Kidney (tissue), 14 donors: ENCODE results near the gene DCST1. TPM values are rescaled to one million over a fixed set of nuclear protein-coding genes. Genes with fewer than 3 reads are reported as not detected.

ENCODE experiments used
- DNase-seq, 5 donors: peaks; one replicate each; pipeline ENCODE4 v3.0.0-alpha.2; 2013 to 2020
- FAIRE-seq: peaks from 2 replicates; lab custom pipeline; 2012; peaks lifted over from hg19 to GRCh38; lab: Jason Lieb, UNC
- H3K27ac ChIP-seq, 2 donors: one replicate each; pipeline ENCODE4 v1.7.0; 2013; ENCODE audit warnings: low read depth in 2 of 2, low read length in 2 of 2, inconsistent platforms in 1 of 2
- H3K27me3 ChIP-seq: one replicate; pipeline ENCODE4 v1.7.1; 2013; ENCODE audit warnings: low read length, inconsistent platforms; ENCODE audit not compliant: control insufficient read depth, insufficient read depth
- H3K36me3 ChIP-seq, 3 donors: one replicate each; pipeline versions ENCODE4 v1.7.0 to v1.7.1; 2013; ENCODE audit warnings: low read length in 3 of 3, control low read depth in 1 of 3, inconsistent platforms in 1 of 3; ENCODE audit not compliant: insufficient read depth in 3 of 3, control insufficient read depth in 2 of 3
- H3K4me1 ChIP-seq, 3 donors: one replicate each; pipeline versions ENCODE4 v1.7.0 to v1.7.1; 2013; ENCODE audit warnings: low read length in 3 of 3, inconsistent platforms in 1 of 3, low read depth in 1 of 3; ENCODE audit not compliant: control insufficient read depth in 2 of 3, insufficient read depth in 2 of 3
- H3K4me3 ChIP-seq, 3 donors: one replicate each; pipeline versions ENCODE4 v1.7.0 to v1.8.1; 2013; ENCODE audit warnings: low read length in 3 of 3, control low read depth in 1 of 3, inconsistent platforms in 1 of 3
- H3K9ac ChIP-seq, 3 donors: one replicate each; pipeline versions ENCODE4 v1.7.0 to v1.7.1; 2013; ENCODE audit warnings: low read length in 3 of 3, control low read depth in 1 of 3, inconsistent platforms in 1 of 3
- H3K9me3 ChIP-seq, 3 donors: one replicate each; pipeline versions ENCODE4 v1.7.0 to v1.7.1; 2013; ENCODE audit warnings: low read length in 3 of 3, control low read depth in 1 of 3, inconsistent platforms in 1 of 3; ENCODE audit not compliant: control insufficient read depth in 2 of 3, insufficient read depth in 1 of 3
- intact Hi-C: fragments of 100-400 bp; cut with DNase I; formaldehyde crosslinking; loops from one replicate; pipeline ENCODE4 v1.11.1; 2022
- polyA plus RNA-seq: library from polyadenylated mRNA; stranded (reverse); fragments of 350-450 nt; fragmentation: Illumina TruSeq; extraction: RNeasy Lipid Tissue Mini Kit (QIAGEN cat#74804); gene quantifications from one replicate; pipeline ENCODE4 v1.2.3, GENCODE V29; 2014; ENCODE audit warnings: low read depth, low replicate concordance; ENCODE audit not compliant: insufficient read depth
- total RNA-seq: library from RNA; stranded (reverse); fragmentation: NEBNext Ultra II Directional; extraction: Animal tissue kit (Norgen Biotek cat#: 25700); gene quantifications from one replicate; pipeline ENCODE4 v1.2.1, GENCODE V29; 2021
- TF ChIP-seq, protein P1 (sequence below): IDR thresholded peaks from 3 replicates; pipeline ENCODE4 v1.5.1; 2012; ENCODE audit warnings: mild to moderate bottlenecking, moderate library complexity, borderline replicate concordance; ENCODE audit not compliant: insufficient read depth; ENCODE audit errors: extremely low read depth
- donor health status: control.
- donor health status: control.
- donor health status: control.
- donor health status: control.
- donor health status: control.
- donor health status: DM: yes; HTN: yes; CAD: no.
- donor health status: Normal renal cell carcinoma (clear cell type).

Gene DCST1
- total and polyA plus RNA-seq, 2 donors from 2014 or later: not detected

DNA sequence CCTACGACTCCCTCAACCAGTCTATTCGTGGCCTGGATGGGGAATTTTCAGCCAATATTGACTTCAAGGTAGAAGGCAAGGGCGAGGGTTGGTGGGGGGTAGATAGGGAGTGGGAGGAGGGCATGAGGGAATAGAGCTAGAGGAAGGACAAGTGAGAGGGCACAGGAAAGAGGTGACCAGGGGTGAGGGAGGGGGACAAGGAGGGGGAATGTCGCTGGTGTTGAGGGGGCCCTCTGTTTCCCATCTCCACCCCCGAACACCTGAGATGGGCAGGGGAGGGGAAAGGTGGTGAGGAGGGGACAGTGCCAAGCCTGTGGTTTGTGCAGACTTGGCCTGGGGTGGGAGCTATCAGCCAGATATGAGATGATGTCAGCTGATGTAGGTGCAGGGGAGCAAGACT lies 9.2 kb downstream of the DCST1 start:
- H3K4me3 ChIP-seq: no peak overlapping the region
- H3K27ac ChIP-seq: no peak overlapping the region
- DNase-seq (no peak), FAIRE-seq (no peak)
- no peaks in the 10 kb centered on the region for H3K36me3 ChIP-seq
- intact Hi-C loops: no loop called here
- TF ChIP-seq, protein P1, sequence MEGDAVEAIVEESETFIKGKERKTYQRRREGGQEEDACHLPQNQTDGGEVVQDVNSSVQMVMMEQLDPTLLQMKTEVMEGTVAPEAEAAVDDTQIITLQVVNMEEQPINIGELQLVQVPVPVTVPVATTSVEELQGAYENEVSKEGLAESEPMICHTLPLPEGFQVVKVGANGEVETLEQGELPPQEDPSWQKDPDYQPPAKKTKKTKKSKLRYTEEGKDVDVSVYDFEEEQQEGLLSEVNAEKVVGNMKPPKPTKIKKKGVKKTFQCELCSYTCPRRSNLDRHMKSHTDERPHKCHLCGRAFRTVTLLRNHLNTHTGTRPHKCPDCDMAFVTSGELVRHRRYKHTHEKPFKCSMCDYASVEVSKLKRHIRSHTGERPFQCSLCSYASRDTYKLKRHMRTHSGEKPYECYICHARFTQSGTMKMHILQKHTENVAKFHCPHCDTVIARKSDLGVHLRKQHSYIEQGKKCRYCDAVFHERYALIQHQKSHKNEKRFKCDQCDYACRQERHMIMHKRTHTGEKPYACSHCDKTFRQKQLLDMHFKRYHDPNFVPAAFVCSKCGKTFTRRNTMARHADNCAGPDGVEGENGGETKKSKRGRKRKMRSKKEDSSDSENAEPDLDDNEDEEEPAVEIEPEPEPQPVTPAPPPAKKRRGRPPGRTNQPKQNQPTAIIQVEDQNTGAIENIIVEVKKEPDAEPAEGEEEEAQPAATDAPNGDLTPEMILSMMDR: no peak
- no peak overlapping the region for H3K9ac ChIP-seq
- no peaks in the 10 kb centered on the region for H3K9me3 ChIP-seq
- peaks cover 0 to 5% (median 0%) of the 10 kb centered on the region in 3 donors for H3K4me1 ChIP-seq
- H3K27me3 ChIP-seq: no peaks in the 10 kb centered on the region

DNA sequence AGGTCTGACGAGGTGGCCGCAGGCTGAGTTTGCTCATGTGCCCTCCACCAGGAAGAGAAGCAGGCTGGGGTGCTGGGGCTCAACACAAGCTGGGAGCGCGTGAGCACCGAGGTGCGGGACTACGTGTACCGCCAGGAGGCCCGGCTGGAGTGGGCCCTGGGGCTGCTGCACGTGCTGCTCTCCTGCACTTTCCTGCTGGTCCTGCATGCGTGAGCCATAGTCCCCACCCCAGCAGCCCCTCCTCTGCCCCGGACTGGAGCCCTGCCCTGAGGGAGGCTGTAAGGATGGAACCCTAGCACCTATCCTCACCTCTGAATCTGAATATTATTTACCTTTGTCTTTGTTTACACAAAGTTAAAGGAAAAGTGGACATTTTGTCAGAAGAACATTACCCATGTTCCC lies 9.7 kb downstream of the DCST1 start:
- H3K27ac ChIP-seq: no peak overlapping the region
- no peak for DNase-seq
- H3K4me1 ChIP-seq: peaks cover 0 to 5% (median 0%) of the 10 kb centered on the region in 3 donors
- no peak overlapping the region for H3K4me3 ChIP-seq
- H3K9ac ChIP-seq: no peak overlapping the region
- H3K9me3 ChIP-seq: no peaks in the 10 kb centered on the region
- no peak for FAIRE-seq
- TF ChIP-seq, protein P1: no peak
- intact Hi-C loops: no loop called here
- H3K27me3 ChIP-seq: no peaks in the 10 kb centered on the region
- no peaks in the 10 kb centered on the region for H3K36me3 ChIP-seq

DNA sequence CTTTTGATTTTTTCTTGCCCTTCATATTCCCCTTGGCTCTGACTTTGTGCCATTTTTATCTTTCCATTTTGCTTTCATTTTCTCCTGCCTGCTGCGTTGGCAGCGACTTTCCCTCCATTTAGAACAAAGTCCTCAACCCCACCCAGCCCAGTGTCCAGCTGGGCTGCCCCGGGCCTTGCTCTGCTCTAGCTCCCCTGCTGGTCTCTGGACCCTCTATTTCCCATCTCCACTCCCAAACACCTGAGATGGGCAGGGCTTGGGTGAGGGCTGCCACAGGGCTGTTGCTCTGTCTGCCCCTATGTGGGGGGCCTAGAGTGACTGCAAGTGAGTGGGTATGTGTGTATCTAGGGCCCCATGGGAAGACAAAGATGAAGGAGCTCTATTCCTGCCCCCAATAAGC lies 10.2 kb downstream of the DCST1 start:
- Histone ChIP-seq H3K4me3 (no peak overlapping the region), H3K9ac (no peak overlapping the region), H3K27me3 (no peaks in the 10 kb centered on the region), H3K36me3 (no peaks in the 10 kb centered on the region), H3K9me3 (no peaks in the 10 kb centered on the region), H3K27ac (no peak overlapping the region), H3K4me1 (peaks cover 0 to 5% (median 0%) of the 10 kb centered on the region in 3 donors)
- no peak for FAIRE-seq
- TF ChIP-seq, protein P1: no peak
- intact Hi-C loops: no loop called here
- DNase-seq: no peak

- intact Hi-C loops: no loop called here
- FAIRE-seq (no peak), DNase-seq (no peak)
- TF ChIP-seq, protein P1: no peak
- H3K9me3 ChIP-seq: no peaks in the 10 kb centered on the region
- no peaks in the 10 kb centered on the region for H3K36me3 ChIP-seq
- H3K27me3 ChIP-seq: no peaks in the 10 kb centered on the region
- no peak overlapping the region for H3K27ac ChIP-seq
- H3K4me1 ChIP-seq: peaks cover 0 to 5% (median 0%) of the 10 kb centered on the region in 3 donors
- no peak overlapping the region for H3K9ac ChIP-seq
- H3K4me3 ChIP-seq: no peak overlapping the region
Observed at GRCh38 chr1:155044365-155044764, 10.7 kb downstream of the DCST1 start.
